DND-41 (cell line): ENCODE data around the gene PDHA2.

Experiments
- EZH2 ChIP-seq: IDR thresholded peaks from 3 replicates; pipeline ENCODE4 v1.6.1; 2012; ENCODE audit warnings: borderline replicate concordance, low read depth, mild to moderate bottlenecking, moderate library complexity, low read length, inconsistent platforms; ENCODE audit not compliant: severe bottlenecking
- TF ChIP-seq, protein P1 (sequence below): IDR thresholded peaks from 2 replicates; pipeline ENCODE4 v1.5.1; 2012; ENCODE audit warnings: borderline replicate concordance, low read length, moderate library complexity, mild to moderate bottlenecking; ENCODE audit not compliant: poor library complexity, severe bottlenecking; ENCODE audit errors: extremely low read depth

- TF ChIP-seq, protein P1, sequence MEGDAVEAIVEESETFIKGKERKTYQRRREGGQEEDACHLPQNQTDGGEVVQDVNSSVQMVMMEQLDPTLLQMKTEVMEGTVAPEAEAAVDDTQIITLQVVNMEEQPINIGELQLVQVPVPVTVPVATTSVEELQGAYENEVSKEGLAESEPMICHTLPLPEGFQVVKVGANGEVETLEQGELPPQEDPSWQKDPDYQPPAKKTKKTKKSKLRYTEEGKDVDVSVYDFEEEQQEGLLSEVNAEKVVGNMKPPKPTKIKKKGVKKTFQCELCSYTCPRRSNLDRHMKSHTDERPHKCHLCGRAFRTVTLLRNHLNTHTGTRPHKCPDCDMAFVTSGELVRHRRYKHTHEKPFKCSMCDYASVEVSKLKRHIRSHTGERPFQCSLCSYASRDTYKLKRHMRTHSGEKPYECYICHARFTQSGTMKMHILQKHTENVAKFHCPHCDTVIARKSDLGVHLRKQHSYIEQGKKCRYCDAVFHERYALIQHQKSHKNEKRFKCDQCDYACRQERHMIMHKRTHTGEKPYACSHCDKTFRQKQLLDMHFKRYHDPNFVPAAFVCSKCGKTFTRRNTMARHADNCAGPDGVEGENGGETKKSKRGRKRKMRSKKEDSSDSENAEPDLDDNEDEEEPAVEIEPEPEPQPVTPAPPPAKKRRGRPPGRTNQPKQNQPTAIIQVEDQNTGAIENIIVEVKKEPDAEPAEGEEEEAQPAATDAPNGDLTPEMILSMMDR = peak; percentile 60
- no peak for TF ChIP-seq EZH2
Measured at GRCh38 chr4:95835672-95836071, 4.2 kb upstream of the PDHA2 start.
